NCI-H128 (cell line): Measurements from ENCODE around the gene ROBO2.

Source experiments
- DNase-seq: peaks from one replicate; lab custom pipeline; 2025; ENCODE audit not compliant: unreplicated experiment; lab: John Stamatoyannopoulos, UW

The ROBO2 gene

DNA sequence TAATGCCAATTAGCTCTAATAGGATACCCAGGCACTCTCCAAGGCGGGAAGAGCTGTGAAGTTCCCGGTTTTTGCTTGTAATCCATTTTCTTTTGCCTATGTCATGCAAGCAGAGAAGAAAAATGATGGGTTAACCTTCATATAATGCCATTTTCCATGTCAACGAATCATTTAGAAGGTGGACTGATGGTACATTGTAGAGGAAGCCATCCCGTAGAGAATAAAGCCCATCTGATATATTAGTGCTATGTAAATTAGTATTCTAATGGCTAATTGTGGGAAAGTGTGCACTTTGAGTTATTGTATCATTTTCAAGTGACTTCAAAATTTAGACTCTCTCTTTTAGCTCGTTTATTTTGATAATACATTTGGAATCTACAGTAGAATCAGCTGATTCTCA, 509.1 kb downstream of the ROBO2 start:
- DNase-seq = no peak

DNA sequence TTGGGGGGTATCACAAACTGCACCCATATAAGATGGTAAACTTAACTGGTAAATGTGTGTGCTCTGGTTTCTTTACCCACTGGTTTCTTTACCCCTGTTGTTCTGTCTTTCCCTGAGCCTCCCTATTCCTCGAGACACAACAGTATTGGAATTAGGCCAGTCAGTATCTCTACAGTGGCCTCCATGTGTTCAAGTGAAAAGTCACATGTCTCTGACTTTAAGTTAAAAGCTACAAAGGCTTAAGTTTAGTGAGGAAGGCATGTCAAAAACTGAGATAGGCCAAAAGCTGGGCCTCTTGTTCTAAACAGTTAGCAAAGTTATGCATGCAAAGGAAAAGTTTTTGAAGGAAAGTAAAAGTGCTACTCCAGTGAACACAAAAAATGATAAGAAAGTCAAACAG, 513.3 kb downstream of the ROBO2 start:
- no peak for DNase-seq

DNA sequence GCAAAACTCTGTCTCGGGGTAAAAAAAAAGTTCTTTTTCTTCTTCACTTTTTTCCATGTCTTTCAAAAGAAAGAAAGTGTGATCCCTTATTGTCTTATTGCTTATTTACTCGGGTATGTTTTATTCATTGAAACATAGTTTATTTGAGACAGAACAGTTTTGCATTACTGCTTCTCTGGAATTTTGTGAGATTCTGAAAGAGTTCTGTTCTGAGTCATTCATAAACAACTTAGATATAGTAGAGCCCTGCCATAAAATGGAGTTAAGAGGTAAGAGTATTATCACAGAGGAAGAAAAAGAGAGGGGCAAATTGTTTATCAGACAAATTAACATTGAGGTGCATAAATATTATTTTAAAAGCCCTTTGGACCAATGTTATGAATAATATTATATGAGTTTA, 522.2 kb downstream of the ROBO2 start:
- DNase-seq = no peak

DNA sequence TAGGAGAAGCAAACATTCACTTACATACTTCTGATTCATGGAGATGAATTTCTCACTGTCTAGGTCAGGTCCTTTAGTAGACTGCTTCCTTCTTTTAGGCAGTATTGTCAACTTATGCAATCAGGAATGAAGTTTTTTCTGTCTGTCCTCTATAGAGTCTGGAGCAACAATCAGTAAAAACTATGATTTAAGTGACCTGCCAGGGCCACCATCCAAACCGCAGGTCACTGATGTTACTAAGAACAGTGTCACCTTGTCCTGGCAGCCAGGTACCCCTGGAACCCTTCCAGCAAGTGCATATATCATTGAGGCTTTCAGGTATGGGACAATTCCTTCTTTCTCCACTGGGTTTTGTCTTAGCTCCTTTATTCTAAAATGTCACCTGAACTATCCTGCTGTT, 523.1 kb downstream of the ROBO2 start:
- DNase-seq = no peak

DNA sequence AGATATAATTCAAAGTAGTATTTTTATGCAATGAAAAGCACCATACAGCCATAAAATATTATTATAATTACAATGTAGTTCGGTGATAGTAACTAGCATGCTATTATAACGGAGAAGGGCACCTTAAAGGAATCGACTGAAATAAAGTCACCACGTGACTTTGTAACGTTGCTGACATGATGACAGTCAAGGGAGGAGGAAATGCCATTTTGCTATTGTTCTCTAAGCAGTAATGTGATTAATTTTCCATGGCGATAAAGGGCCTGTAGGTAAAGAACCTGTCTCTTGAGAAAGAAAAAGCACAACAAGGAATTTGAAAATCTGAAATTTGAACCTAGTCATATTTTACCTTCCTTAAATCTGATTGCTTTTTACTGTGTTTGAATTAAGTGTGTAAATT, 526.2 kb downstream of the ROBO2 start:
- no peak for DNase-seq

DNA sequence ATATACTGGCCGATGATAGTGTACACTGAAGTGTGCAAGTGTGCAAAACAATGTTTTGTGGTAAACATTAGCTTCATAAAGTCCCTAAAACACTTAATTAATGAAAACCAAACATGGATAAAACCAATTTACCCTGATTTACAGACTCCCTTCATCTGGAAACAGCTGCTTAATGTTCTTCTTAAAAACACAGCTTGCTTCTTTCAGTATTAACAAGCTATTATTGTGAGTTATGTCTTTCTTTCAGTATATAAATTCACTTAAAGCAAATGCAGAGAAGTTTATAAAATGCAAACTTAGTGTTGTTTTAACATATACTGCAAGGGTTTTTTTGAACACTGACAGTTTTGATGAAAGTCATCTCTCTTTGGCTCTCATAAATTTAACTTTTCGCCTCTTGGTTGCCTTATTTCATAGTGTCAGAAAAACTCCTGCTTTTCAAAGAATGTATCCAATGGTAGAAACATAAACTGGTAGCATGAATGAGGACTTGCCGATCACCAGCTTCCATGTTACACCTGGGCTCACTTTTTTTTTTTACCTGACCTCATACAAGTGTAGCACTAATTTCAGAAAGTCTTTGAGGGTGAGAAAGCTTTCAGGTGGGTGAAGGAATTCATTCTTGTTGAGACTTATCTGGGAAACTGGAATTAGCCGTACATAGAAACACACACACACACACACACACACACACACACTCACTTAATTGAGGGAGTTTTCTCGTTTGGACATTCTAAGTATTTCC, 532.2 kb downstream of the ROBO2 start:
- no peak for DNase-seq

DNA sequence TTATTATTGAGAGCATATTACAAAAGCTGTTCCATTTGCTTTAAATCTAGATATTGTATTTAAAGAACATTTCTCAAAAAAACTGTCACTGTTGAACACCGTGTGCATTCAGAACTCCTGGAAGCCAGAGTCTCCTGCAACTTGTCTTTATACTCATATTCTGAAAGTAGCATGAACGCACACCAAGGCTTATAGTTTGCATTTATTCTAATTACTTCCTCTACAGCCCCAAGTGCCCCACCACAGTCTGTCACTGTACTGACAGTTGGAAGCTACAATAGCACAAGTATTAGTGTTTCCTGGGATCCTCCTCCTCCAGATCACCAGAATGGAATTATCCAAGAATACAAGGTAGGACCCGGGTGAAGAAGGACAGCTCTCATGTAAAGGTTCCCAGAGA, 537.4 kb downstream of the ROBO2 start:
- DNase-seq = no peak

DNA sequence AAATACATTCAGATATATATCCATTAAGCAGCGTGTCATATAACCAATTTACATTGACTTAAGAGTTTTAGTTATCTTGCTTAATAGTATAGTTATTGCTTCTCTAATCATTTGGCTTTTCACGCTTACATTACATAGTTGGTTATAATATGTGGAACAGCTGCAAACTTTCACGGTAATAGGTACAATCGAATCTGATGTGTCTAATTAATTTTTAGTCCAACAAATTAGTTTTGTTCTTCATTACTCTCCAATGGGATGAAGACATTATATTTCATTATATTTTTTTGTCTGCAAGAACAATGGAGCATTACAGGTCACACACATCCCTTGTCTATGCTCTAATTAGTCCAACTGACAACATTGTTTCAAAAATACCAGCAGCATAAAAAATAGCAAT, 546.3 kb downstream of the ROBO2 start:
- no peak for DNase-seq

DNA sequence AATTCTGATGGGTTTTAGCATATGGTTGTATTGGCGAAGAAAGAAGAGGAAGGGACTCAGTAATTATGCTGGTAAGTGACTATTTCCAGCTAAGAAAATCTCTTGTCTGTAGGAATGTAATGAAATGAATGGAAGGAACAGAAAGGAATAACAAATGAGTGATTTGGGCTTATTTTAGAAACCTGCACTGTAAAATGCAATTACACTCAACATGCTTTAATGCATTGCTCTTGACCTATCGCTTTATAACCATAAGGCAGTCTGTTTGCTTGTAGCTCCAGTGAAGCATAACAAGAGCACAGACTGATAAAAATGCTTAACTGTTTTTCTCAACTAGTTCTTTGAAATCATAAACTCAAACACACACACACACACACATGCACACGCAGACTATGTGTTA, 549.0 kb downstream of the ROBO2 start:
- no peak for DNase-seq

DNA sequence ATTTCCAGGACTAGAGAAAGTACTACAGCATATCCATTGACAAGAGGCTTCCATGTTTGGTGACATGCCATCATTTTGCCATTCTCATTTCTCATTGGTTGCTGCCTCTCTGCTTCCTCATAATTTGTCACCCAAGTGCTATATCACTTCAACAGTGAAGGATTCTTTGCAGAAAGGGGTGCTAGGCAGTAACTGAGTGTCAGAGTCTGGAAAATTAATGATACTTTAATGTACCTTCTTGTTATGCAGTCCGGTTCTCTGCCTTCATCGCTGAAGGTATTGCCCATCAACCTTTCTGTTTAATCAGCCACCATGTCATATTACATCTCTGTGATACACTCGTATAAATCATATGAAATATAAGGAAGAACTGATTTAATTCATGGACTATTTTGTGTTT, 550.3 kb downstream of the ROBO2 start:
- DNase-seq = no peak

DNA sequence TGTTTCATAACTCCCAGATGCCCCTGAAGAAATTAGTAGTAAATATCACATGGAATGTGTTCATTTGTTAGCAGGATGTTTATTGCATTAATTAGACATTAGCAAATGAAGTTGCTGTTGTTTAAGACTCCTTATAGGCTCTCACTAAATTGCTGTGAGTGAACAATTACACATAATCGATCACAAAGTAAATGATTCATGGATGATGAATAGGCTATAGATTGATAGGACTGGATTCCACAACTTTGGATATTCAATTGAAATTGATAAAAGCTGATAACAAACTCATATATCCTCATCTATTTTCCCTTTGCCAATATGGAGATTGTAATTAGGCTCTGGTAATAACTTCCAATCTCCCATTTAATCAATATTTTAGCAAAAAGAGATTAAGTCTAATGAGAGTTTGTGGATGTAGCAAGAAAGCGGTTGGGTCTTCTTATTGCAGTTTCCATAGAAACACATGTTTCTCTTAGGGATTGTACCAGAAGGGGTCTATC, 555.5 kb downstream of the ROBO2 start:
- DNase-seq = no peak

DNA sequence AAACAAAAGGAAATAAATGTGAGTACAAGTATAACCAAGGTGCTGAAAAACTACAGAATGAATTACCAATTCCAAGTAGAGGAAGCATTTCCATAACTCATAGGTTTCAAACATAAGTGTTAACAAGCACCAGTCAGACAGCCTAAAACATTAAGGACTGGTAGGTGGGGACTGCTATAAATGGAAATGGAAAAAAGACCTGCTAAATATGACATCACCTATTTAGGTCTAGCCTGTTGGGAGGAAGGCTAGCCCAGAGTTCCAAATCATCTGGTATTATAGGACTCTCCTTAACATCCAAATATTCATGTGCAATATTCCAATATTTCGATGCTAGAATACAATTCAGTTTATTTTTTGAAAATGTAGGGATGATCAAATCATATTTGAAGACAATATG, 560.0 kb downstream of the ROBO2 start:
- DNase-seq = no peak

DNA sequence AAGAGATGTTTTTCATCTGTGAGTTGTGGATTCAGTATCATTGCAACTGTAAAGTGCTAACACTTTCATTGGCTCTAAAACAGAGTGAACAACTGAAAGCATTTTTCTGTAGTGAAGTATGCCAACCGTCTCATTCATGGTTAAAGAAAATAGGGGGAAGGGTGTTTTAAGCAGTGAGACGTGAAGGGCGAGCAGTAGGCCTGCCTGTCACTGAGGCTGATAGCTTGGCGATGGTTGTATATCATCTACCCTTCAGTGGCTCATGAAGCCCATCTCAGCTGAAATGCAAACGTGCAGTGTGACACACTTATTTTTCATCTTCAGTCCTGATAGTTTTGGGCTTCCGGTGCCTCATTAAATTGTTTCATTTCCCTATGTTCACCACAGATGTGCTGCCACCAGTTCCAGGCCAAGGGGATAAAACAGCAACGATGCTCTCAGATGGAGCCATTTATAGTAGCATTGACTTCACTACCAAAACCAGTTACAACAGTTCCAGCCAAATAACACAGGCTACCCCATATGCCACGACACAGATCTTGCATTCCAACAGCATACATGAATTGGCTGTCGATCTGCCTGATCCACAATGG, 562.0 kb downstream of the ROBO2 start:
- no peak for DNase-seq

DNA sequence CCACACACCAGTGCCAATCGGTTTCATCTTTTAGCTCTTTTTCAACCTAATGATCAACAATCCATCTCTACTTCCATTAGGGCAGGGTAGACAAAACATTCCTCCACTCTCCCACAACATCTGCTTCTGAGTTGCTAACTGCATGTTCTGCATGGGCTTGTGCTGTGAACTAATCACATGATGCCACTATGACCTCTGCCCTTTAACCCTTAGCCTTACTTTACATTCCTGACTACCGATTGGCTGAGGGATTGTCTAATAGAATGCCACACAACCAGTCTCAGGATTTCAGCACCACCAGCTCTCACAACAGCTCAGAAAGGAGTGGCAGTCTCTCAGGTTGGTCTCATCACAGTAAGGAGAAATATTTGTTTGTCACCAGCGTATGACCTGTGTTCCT, 562.8 kb downstream of the ROBO2 start:
- no peak for DNase-seq

DNA sequence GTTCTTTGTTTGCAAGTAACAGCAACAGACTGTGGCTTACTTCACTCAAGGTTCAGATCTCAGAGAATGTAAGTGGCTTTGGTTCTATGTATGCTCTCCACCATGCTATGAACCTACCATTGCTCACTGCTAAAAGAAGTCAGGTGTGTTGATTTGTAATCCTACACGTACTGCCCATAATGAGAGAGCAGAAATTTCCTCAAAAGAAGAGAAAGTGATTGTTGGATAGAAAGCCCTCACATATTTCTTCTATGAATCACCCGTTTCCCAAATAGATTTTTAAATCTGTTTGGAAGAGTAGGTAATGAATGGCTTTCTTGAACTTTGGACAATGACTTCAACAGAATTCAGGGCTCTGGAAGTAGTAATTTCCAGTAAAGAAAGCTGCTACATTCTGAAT, 565.4 kb downstream of the ROBO2 start:
- no peak for DNase-seq

DNA sequence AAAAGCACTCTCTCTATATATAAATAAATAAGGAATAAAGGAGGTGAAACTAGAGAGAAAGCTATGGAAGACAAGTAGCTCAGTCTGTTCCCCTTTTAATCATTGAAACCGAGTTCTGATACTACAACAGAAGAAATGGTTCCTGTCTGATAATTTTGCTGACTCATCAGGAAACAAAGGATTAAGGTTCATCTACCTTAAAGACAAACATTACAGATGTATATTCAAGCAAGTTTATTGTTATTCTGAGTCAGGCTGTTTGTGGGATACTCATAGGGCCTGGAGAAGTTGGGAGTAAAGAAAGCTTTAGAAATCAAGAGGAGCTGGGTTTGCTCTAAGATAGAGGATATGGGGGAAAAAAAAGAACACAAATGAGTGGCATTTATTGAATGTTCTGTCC, 566.0 kb downstream of the ROBO2 start:
- no peak for DNase-seq

DNA sequence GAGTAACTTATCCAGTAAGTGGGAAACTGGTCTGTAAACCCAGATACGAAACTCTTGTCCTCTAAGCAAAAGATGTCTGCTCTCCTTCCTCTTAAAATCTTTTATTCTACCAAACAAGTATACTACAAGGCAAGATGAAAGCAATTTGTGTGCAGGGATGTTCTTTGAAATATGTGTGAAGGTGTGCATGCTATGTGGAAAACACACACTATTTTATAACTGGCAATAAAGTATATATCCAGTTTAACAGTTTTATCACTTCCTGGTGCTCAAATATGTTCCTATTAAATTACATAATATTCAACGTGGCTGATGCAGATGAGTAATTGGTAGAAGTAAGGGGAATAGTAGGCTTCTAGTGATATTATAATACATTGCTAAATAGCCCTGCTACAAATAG, 566.5 kb downstream of the ROBO2 start:
- DNase-seq = no peak

DNA sequence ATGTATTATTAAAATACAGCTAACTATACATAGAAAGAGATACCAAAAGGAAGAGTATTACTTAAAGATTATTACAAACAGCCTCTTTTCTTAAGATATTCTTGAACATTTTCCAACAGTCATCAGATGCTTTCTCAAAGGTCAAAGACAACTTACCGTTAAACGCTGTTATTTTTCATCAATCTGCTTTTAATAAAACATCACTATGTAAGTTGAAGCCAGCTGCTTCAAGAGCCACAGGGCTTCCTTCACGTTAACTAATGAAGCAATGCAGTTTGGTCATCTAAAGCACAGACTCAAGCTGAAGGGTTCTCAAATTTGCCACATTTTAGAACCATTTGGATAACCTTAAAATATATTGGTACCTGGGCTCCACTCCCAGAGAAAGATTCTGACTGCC, 578.8 kb downstream of the ROBO2 start:
- no peak for DNase-seq

DNA sequence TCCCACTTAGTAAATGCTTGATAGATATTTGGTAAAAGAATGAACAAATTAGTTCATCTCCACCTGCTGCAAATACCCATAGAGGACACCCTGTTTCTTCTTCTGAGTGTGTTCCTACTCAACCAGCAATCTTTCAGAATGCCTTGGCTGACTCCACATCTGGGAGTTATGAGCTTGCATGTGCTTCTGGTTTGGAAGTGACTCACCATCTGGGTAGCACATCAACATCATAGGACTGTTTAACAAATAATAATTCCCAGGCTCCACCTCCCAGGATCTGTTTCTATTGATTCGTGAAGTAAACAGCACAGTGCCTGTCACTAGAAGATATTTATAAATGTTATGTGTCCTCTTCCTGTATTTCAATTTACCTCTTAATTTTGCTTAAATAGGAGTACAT, 580.1 kb downstream of the ROBO2 start:
- DNase-seq = no peak

DNA sequence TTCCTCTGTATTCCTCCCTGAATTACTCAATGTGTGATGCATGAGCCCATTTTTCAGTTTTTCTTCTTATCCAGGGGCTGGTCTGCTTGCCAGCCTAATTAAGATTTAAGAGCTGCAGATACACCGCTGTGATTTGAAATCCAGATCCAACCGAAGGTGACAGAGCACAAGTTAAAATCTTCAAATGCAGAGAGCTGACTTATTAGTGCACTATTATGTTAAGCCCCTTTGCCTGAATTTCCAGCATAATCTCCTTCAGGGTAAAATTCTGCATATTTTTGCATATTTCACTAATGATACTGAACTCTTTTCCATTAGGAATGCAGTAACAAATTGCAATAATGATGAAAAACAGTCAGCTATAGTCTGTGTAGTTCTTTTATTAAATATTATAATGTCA, 583.6 kb downstream of the ROBO2 start:
- no peak for DNase-seq

DNA sequence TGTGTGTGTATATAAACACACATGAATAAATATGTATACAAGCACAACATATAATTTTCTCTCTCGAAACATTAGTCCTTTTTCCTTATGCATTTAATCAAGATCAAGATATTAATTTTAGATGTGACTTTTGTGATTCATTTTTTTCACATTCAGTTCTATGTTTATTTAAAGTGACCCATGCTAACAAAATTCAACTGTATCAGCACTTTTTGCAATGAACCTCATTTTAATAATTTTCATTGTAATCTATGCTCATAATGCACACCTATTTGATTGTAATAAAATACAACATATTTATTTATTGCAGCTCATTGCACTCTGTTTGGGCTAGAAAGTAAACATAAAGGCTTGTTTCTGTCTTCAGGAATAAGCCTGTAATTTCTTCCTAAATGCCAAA, 586.3 kb downstream of the ROBO2 start:
- no peak for DNase-seq

DNA sequence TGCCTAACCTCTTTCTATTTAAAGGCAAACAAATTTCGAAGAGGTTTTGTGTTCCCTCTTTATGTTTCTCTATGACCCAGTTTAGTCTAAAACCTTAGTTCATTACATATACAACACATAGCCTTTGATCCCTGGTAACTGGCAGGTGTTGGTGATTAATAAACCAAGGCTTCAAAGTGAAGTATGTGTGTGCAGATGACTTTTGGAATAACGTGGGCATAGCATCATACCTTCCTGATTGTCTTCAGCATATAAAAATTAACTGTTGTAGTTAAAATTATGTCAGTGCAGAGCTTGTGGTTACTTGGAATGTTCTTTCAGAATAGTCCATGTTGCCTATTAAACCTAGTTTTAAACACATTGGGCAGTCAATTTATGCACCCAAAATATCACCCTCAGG, 608.3 kb downstream of the ROBO2 start:
- no peak for DNase-seq

DNA sequence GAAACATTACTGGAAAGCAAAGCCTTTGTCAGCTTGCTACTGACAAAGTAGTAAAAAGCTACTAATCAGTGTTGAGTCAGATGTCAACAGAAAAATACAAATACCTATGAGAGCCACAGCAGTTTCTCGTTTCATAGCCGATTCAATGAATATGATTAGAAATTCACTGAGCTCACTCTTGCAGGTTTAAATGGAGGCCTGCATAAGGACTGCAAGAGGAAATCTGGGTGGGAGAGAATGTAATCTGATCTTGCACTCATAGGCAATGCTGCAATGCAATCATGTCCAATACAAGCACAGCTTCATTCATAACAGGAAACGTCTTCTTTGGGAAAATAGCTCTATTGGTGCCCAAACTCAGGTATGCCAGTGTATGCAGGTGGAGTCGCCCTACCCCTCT, 608.8 kb downstream of the ROBO2 start:
- DNase-seq = no peak
